Smooth muscle cell (in vitro differentiated cells): Measurements from ENCODE around the gene KCNRG. TPM values are rescaled to one million over a fixed set of nuclear protein-coding genes. Genes with fewer than 3 reads are reported as not detected.

ENCODE experiments used
- DNase-seq: peaks from one replicate; lab custom pipeline; 2025; ENCODE audit not compliant: unreplicated experiment; lab: John Stamatoyannopoulos, UW
- H2AFZ ChIP-seq: fragments of 200-600 bp; sonication (generic); 2 replicates; pipeline ENCODE4 v1.6.0; 2016; ENCODE audit warnings: antibody characterized with exemption, low read depth, mild to moderate bottlenecking
- H3F3A ChIP-seq: fragments of 200-600 bp; sonication (generic); 2 replicates; pipeline ENCODE4 v1.6.0; 2017; ENCODE audit warnings: antibody characterized with exemption, low read depth
- H3K27ac ChIP-seq: fragments of 200-600 bp; sonication (generic); 2 replicates; pipeline ENCODE4 v1.5.1; 2016; ENCODE audit warnings: low read depth, mild to moderate bottlenecking
- H3K27me3 ChIP-seq: fragments of 200-600 bp; sonication (generic); 2 replicates; pipeline ENCODE4 v1.6.1; 2016; ENCODE audit warnings: low read depth, mild to moderate bottlenecking
- H3K36me3 ChIP-seq: fragments of 200-600 bp; sonication (generic); 2 replicates; pipeline ENCODE4 v1.5.1; 2016; ENCODE audit warnings: low read depth
- H3K4me1 ChIP-seq: fragments of 200-600 bp; sonication (generic); 2 replicates; pipeline ENCODE4 v1.5.1; 2016; ENCODE audit warnings: low read depth
- H3K4me2 ChIP-seq: fragments of 200-600 bp; sonication (generic); 2 replicates; pipeline ENCODE4 v1.6.0; 2016; ENCODE audit warnings: mild to moderate bottlenecking
- H3K4me3 ChIP-seq: fragments of 200-600 bp; sonication (generic); 2 replicates; pipeline ENCODE4 v1.5.1; 2016; ENCODE audit warnings: mild to moderate bottlenecking
- H3K79me2 ChIP-seq: fragments of 200-600 bp; sonication (generic); 2 replicates; pipeline ENCODE4 v1.6.0; 2016; ENCODE audit warnings: low read depth, mild to moderate bottlenecking
- H3K9ac ChIP-seq: fragments of 200-600 bp; sonication (generic); 2 replicates; pipeline ENCODE4 v1.6.0; 2016; ENCODE audit warnings: low read depth
- H3K9me3 ChIP-seq: fragments of 200-600 bp; sonication (generic); replicated peaks from 2 replicates; pipeline ENCODE4 v1.5.1; 2016; ENCODE audit warnings: low read depth
- H4K20me1 ChIP-seq: fragments of 200-600 bp; sonication (generic); 2 replicates; pipeline ENCODE4 v1.6.0; 2016; ENCODE audit warnings: low read depth
- WGBS: methylation state at CpG from one replicate; pipeline ENCODE4 v1.1.7; 2016; ENCODE audit warnings: low lambda C conversion rate; 5-methylcytosine and 5-hydroxymethylcytosine counted together
- polyA plus RNA-seq: library from polyadenylated mRNA; unstranded; fragments of >200 nt; fragmentation: Nextera tagmentation; extraction: Ambion mirVana; gene quantifications from 2 replicates; pipeline ENCODE4 v1.2.1, GENCODE V29; 2016
- total RNA-seq: library from RNA; depleted of rRNA; stranded (reverse); fragments of >200 nt; gene quantifications from 2 replicates; pipeline ENCODE4 v1.2.3, GENCODE V29; 2014
- TF ChIP-seq, protein P1 (sequence below): fragments of 200-600 bp; sonication (generic); IDR thresholded peaks from 2 replicates; pipeline ENCODE4 v1.5.1; 2017; ENCODE audit warnings: borderline replicate concordance, mild to moderate bottlenecking, antibody characterized with exemption; ENCODE audit not compliant: insufficient read depth, poor library complexity, severe bottlenecking

Gene KCNRG
- total and polyA plus RNA-seq, 2 experiments from 2014 or later, result 0.87 to 2.7 TPM

DNA sequence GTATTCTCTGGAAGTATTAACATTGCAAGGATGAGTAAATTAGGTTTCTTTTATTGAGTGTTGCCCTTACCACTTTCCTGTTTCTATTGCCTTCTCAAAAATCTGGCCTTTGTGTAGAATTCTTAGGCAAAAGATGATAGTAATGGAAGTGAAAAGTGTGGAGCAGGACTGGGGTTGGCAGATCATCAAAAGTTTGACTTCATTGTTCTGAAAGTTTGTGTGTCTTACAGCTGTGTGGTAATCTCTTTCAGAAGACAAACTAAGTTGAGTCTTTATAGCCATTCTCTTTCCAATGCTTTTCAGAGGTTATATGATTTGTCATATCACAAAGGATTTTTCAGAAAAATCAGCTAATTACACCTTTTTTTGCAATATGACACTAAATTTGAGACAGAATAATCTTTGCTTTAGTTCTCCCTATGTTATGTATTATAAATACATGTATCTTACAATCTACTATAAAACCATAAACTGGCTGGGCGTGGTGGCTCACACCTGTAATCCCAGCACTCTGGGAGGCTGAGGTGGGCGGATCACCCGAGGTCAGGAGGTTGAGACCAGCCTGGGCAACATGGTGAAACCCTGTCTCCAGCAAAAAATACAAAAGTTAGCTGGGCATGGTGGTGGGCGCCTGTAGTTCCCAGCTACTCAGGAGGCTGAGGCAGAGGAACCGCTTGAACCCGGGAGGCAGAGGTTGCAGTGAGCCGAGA, 8.7 kb upstream of the KCNRG start:
- 97% methylated on average over 7 of the region's 7 CpGs for WGBS
- DNase-seq, result no peak
- H3K4me3 ChIP-seq, result no peak overlapping the region
- no peak overlapping the region for H2AFZ ChIP-seq
- peaks cover 19% of the 10 kb centered on the region for H3K36me3 ChIP-seq
- TF ChIP-seq, protein P1, sequence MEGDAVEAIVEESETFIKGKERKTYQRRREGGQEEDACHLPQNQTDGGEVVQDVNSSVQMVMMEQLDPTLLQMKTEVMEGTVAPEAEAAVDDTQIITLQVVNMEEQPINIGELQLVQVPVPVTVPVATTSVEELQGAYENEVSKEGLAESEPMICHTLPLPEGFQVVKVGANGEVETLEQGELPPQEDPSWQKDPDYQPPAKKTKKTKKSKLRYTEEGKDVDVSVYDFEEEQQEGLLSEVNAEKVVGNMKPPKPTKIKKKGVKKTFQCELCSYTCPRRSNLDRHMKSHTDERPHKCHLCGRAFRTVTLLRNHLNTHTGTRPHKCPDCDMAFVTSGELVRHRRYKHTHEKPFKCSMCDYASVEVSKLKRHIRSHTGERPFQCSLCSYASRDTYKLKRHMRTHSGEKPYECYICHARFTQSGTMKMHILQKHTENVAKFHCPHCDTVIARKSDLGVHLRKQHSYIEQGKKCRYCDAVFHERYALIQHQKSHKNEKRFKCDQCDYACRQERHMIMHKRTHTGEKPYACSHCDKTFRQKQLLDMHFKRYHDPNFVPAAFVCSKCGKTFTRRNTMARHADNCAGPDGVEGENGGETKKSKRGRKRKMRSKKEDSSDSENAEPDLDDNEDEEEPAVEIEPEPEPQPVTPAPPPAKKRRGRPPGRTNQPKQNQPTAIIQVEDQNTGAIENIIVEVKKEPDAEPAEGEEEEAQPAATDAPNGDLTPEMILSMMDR, result no peak
- no peaks in the 10 kb centered on the region for H3F3A ChIP-seq
- H3K4me1 ChIP-seq, result no peaks in the 10 kb centered on the region
- H4K20me1 ChIP-seq, result peaks cover 64% of the 10 kb centered on the region
- no peak overlapping the region for H3K9ac ChIP-seq
- no peaks in the 10 kb centered on the region for H3K27me3 ChIP-seq
- no peaks in the 10 kb centered on the region for H3K9me3 ChIP-seq
- peaks cover 63% of the 10 kb centered on the region for H3K79me2 ChIP-seq
- no peak overlapping the region for H3K4me2 ChIP-seq
- no peak overlapping the region for H3K27ac ChIP-seq

DNA sequence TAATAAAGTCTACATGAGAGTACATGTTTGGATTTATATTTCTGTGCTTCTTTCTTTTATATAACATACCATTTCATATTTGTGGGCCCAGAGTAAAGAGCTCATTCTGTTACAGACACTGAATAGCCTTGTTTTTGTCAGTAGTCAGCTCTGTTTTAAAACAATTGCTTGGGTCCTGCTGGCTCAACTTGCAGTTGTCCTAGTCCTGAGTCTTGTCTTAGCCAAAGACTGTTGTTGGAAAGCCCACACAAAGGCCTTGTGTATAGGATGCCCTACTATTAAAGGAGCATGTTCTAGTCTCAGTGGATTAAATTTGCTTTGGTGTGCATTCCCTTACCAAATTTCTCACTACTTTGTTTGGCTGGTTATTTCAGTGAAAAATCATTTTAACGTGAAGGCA, 3.8 kb upstream of the KCNRG start:
- Histone ChIP-seq H3K79me2 (peaks cover 19% of the 10 kb centered on the region), H3K27ac (no peak overlapping the region), H3K4me2 (no peak overlapping the region), H3K27me3 (no peaks in the 10 kb centered on the region), H3K4me1 (no peaks in the 10 kb centered on the region), H3K36me3 (peaks cover 16% of the 10 kb centered on the region), H2AFZ (no peak overlapping the region), H3F3A (no peaks in the 10 kb centered on the region), H4K20me1 (peaks cover 55% of the 10 kb centered on the region), H3K4me3 (no peak overlapping the region), H3K9ac (no peak overlapping the region), H3K9me3 (no peaks in the 10 kb centered on the region)
- DNase-seq, result no peak
- WGBS, result 97% methylated on average over 1 of the region's 1 CpG
- TF ChIP-seq, protein P1, result no peak

DNA sequence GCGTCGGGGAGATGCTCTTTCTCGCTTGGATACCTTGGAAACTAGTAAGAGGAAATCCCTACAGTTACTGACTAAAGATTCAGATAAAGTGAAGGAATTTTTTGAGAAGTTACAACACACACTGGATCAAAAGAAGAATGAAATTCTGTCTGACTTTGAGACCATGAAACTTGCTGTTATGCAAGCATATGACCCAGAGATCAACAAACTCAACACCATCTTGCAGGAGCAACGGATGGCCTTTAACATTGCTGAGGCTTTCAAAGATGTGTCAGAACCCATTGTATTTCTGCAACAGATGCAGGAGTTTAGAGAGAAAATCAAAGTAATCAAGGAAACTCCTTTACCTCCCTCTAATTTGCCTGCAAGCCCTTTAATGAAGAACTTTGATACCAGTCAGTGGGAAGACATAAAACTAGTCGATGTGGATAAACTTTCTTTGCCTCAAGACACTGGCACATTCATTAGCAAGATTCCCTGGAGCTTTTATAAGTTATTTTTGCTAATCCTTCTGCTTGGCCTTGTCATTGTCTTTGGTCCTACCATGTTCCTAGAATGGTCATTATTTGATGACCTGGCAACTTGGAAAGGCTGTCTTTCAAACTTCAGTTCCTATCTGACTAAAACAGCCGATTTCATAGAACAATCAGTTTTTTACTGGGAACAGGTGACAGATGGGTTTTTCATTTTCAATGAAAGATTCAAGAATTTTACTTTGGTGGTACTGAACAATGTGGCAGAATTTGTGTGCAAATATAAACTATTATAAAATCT, 2.7 kb upstream of the KCNRG start:
- H3K9me3 ChIP-seq, result no peaks in the 10 kb centered on the region
- no peak overlapping the region for H3K9ac ChIP-seq
- TF ChIP-seq, protein P1, result no peak
- H2AFZ ChIP-seq, result no peak overlapping the region
- peaks cover 15% of the 10 kb centered on the region for H3K36me3 ChIP-seq
- no peaks in the 10 kb centered on the region for H3K27me3 ChIP-seq
- no peak overlapping the region for H3K4me2 ChIP-seq
- H3F3A ChIP-seq, result no peaks in the 10 kb centered on the region
- no peak overlapping the region for H3K4me3 ChIP-seq
- no peaks in the 10 kb centered on the region for H3K4me1 ChIP-seq
- peaks cover 14% of the 10 kb centered on the region for H3K79me2 ChIP-seq
- 94% methylated on average over 6 of the region's 6 CpGs for WGBS
- H4K20me1 ChIP-seq, result peaks cover 48% of the 10 kb centered on the region
- no peak overlapping the region for H3K27ac ChIP-seq
- no peak for DNase-seq
